ENCODE results near the gene ARL8B. TPM values are rescaled to one million over a fixed set of nuclear protein-coding genes. Genes with fewer than 3 reads are reported as not detected.

The ARL8B gene
- total and polyA plus RNA-seq, 9 of the 15 experiments (the other 6 are each of a cell fraction or from before 2014, with no cell fraction given), result 28.5 to 99.4 (median 77.2) TPM

- no peak for TF ChIP-seq ZNF518B (CRISPR knock-in tag; IDR thresholded peaks at IDR 0.05)
Measured at GRCh38 chr3:5212628-5213573, 90.8 kb downstream of the ARL8B start (continued).

DNA sequence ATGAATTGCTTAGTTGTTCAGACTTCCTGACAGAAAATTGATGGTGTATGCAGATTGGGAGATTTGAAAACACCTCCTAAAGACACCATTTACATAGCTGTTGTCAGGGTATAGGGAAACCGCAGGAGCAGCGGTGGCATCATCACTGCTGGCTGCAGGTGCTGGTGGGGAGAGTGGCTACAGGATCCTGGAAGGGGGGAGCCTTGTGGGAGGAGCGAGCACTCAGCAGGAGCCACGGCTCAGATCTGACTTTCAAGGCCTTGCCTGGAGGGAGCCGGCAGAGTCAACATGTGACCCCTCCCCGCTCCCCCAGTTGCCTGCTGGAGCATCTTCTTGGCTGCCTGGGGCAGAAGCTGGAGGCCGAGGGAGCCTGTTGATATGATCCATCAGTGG, 91.5 kb downstream of the ARL8B start:
- TF ChIP-seq E2F8 (IDR thresholded peaks at IDR 0.05; ENCODE audit: low read depth, partially characterized antibody), result peak; percentile 35
- no peak for TF ChIP-seq TEAD4 (IDR thresholded peaks at IDR 0.05; ENCODE audit: low read length)
- no peak for TF ChIP-seq TEAD4 (CRISPR knock-in tag; IDR thresholded peaks at IDR 0.05; ENCODE audit: borderline replicate concordance)
- H3K4me3 ChIP-seq, result no peak overlapping the region
- no peak overlapping the region for H3K4me2 ChIP-seq (ENCODE audit: insufficient read depth, low read length)
- no peaks in the 10 kb centered on the region for H3K27me3 ChIP-seq (ENCODE audit: control insufficient read depth in 2 of 2, insufficient read depth in 2 of 2, low read length in 2 of 2)
- no peak overlapping the region for H3K27ac ChIP-seq (ENCODE audit: extremely low read depth, low read depth, low read length)
- FAIRE-seq (no peak), DNase-seq (ENCODE audit: extremely low read depth in 1 of 4, low spot score in 3 of 4) (no peak), ATAC-seq (no peak)
- BruUV-seq (replicated peaks), result no TSS peak
- no peaks in the 10 kb centered on the region for H3K4me1 ChIP-seq (replicated peaks in 1 of 2; ENCODE audit: control insufficient read depth in 2 of 2, insufficient read depth in 2 of 2, low read length in 2 of 2)
- ChIA-PET POLR2A (no interaction called here), CTCF (ENCODE audit: low intra/inter-chr PET ratio) (no interaction called here)
- WGBS (ENCODE audit: insufficient coverage, low coverage, missing lambda C conversion rate), result 81% methylated on average over 7 of the region's 7 CpGs
- H4K20me1 ChIP-seq (replicated peaks; ENCODE audit: control insufficient read depth, insufficient read depth, low read length), result no peaks in the 10 kb centered on the region
- H2AFZ ChIP-seq (ENCODE audit: low read depth, low read length), result no peak overlapping the region
- intact Hi-C loops (cut with micrococcal nuclease) (no loop called here), in situ Hi-C loops (cut with MboI) (no loop called here)
- H3K36me3 ChIP-seq (ENCODE audit: control insufficient read depth, insufficient read depth, low read length), result peaks cover 88% of the 10 kb centered on the region
- peak overlapping the region in 1 of 2 experiments; percentile 26; a peak in 1 of 4 replicates for H3K9ac ChIP-seq (ENCODE audit: insufficient read depth in 1 of 2, low read depth in 2 of 2, low read length in 2 of 2)
- H3K9me1 ChIP-seq (ENCODE audit: control insufficient read depth, insufficient read depth, low read length), result no peaks in the 10 kb centered on the region
- H3K79me2 ChIP-seq (ENCODE audit: control insufficient read depth, insufficient read depth, low read length), result no peaks in the 10 kb centered on the region
- H3K9me3 ChIP-seq (replicated peaks; ENCODE audit: control insufficient read depth, insufficient read depth, low read depth, low read length), result no peaks in the 10 kb centered on the region

Data from K562 (cell line).